ENCODE results near the gene ZNF236. TPM values are rescaled to one million over a fixed set of nuclear protein-coding genes. Genes with fewer than 3 reads are reported as not detected.

Gene ZNF236
- total RNA-seq, 1 experiment from 2014 or later: 14.9 TPM

DNA sequence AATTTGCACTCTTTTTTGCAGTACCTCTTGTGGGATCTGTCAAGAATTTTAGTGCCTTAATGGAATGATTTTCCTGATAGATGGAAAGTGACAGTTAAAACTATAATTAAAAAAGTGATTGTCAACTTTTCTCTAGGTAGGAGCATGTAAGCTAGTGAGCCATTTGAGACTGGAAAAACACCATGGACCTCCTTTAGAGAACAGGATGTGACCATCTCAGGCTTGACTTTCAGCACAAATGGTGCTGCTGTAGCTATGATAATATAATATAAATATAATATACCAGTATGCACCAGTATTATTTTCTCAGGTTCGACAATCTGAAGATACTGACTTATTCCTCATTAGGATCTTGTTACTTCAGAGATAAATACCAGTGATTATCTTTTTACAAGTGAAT, 27.8 kb downstream of the ZNF236 start:
- CTCF ChIA-PET: no interaction called here
- no TSS peak for BruUV-seq (replicated peaks)

DNA sequence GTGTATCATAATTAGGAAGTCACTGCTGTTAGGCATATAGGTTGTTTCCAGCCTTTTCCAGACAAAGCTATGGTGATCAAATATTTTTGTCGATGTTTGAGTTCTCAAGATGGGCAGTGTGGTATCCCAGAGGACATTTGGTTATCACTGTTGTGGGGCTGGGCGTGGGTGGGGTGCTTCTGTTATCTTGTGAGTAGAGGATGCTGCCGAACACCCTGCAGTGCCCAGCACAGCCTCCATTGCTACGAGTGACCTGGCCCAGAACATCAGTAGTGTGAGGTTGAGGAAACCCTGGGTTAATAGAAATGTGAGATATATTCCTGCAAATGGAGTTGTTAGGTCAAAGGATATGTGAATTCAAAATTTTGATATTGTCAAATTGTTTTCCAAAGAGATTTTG, 33.2 kb downstream of the ZNF236 start:
- BruUV-seq (replicated peaks): no TSS peak
- Histone ChIP-seq H3K36me3 (ENCODE audit: control insufficient read depth, insufficient read depth, low read length) (no peaks in the 10 kb centered on the region), H3K4me1 (no peaks in the 10 kb centered on the region), H3K4me3 (ENCODE audit: low read depth, low read length) (no peak overlapping the region), H3K27me3 (replicated peaks; ENCODE audit: control insufficient read depth, insufficient read depth, low read length) (no peaks in the 10 kb centered on the region), H3K9me3 (no peaks in the 10 kb centered on the region)
- no peak for DNase-seq
- Mint-ChIP-seq H3K27me3 (ENCODE audit: insufficient read depth, unreplicated experiment) (no peaks in the 10 kb centered on the region), H3K4me3 (ENCODE audit: unreplicated experiment) (no peak overlapping the region), H3K27ac (ENCODE audit: unreplicated experiment) (no peak overlapping the region), H3K4me1 (ENCODE audit: low read depth, unreplicated experiment) (no peaks in the 10 kb centered on the region), H3K36me3 (ENCODE audit: insufficient read depth, unreplicated experiment) (peaks cover 4% of the 10 kb centered on the region), H3K9me3 (ENCODE audit: unreplicated experiment) (no peaks in the 10 kb centered on the region)
- TF ChIP-seq, protein P1, sequence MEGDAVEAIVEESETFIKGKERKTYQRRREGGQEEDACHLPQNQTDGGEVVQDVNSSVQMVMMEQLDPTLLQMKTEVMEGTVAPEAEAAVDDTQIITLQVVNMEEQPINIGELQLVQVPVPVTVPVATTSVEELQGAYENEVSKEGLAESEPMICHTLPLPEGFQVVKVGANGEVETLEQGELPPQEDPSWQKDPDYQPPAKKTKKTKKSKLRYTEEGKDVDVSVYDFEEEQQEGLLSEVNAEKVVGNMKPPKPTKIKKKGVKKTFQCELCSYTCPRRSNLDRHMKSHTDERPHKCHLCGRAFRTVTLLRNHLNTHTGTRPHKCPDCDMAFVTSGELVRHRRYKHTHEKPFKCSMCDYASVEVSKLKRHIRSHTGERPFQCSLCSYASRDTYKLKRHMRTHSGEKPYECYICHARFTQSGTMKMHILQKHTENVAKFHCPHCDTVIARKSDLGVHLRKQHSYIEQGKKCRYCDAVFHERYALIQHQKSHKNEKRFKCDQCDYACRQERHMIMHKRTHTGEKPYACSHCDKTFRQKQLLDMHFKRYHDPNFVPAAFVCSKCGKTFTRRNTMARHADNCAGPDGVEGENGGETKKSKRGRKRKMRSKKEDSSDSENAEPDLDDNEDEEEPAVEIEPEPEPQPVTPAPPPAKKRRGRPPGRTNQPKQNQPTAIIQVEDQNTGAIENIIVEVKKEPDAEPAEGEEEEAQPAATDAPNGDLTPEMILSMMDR (IDR thresholded peaks at IDR 0.05; ENCODE audit: insufficient read depth in 1 of 2, low read depth in 1 of 2, low read length in 1 of 2, severe bottlenecking in 1 of 2, unreplicated experiment in 1 of 2): no peak
- ChIA-PET POLR2A (no interaction called here), CTCF (no interaction called here)
- intact Hi-C loops (cut with micrococcal nuclease; ENCODE audit: unreplicated experiment): no loop called here

More for the DNA sequence above, 27.8 kb downstream of the ZNF236 start:
- POLR2A ChIA-PET: no interaction called here
- intact Hi-C loops (cut with micrococcal nuclease; ENCODE audit: unreplicated experiment): no loop called here
- no peak overlapping the region for H3K4me3 Mint-ChIP-seq (ENCODE audit: unreplicated experiment)
- no peaks in the 10 kb centered on the region for H3K36me3 Mint-ChIP-seq (ENCODE audit: insufficient read depth, unreplicated experiment)
- H3K27me3 Mint-ChIP-seq (ENCODE audit: insufficient read depth, unreplicated experiment): no peaks in the 10 kb centered on the region
- H3K27ac Mint-ChIP-seq (ENCODE audit: unreplicated experiment): no peak overlapping the region
- no peaks in the 10 kb centered on the region for H3K9me3 Mint-ChIP-seq (ENCODE audit: unreplicated experiment)
- Histone ChIP-seq H3K27me3 (replicated peaks; ENCODE audit: control insufficient read depth, insufficient read depth, low read length) (no peaks in the 10 kb centered on the region), H3K4me1 (no peaks in the 10 kb centered on the region), H3K4me3 (ENCODE audit: low read depth, low read length) (no peak overlapping the region), H3K36me3 (ENCODE audit: control insufficient read depth, insufficient read depth, low read length) (no peaks in the 10 kb centered on the region), H3K9me3 (no peaks in the 10 kb centered on the region)
- H3K4me1 Mint-ChIP-seq (ENCODE audit: low read depth, unreplicated experiment): no peaks in the 10 kb centered on the region
- no peak for DNase-seq
- TF ChIP-seq, protein P1 (IDR thresholded peaks at IDR 0.05; ENCODE audit: insufficient read depth in 1 of 2, low read depth in 1 of 2, low read length in 1 of 2, severe bottlenecking in 1 of 2, unreplicated experiment in 1 of 2): no peak

DNA sequence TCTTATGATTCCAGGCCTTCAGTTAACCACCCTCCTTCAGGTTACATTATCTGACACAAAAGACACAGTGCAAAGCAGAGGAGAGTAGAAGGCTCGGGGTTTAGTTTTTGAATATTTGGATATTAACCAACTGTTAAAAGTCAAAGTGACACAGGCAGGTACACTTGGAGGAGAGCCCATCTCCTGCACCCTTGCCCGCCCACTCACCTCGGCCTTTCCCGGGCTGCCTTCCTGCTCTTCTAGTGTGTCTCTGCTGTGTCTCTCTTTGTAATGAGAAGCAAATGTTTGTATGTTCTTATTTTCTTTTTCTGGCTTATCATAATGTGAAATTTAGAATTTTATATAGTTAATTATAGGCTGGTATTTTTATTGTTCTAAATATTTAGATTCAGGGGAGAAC, 35.1 kb downstream of the ZNF236 start:
- POLR2A ChIA-PET: no interaction called here
- H3K4me1 ChIP-seq: no peaks in the 10 kb centered on the region
- CTCF ChIA-PET: no interaction called here
- TF ChIP-seq, protein P1 (IDR thresholded peaks at IDR 0.05; ENCODE audit: insufficient read depth in 1 of 2, low read depth in 1 of 2, low read length in 1 of 2, severe bottlenecking in 1 of 2, unreplicated experiment in 1 of 2): no peak
- Mint-ChIP-seq H3K4me3 (ENCODE audit: unreplicated experiment) (no peak overlapping the region), H3K27ac (ENCODE audit: unreplicated experiment) (no peak overlapping the region), H3K4me1 (ENCODE audit: low read depth, unreplicated experiment) (no peaks in the 10 kb centered on the region), H3K9me3 (ENCODE audit: unreplicated experiment) (no peaks in the 10 kb centered on the region), H3K27me3 (ENCODE audit: insufficient read depth, unreplicated experiment) (no peaks in the 10 kb centered on the region), H3K36me3 (ENCODE audit: insufficient read depth, unreplicated experiment) (peaks cover 7% of the 10 kb centered on the region)
- no peak for DNase-seq
- no peak overlapping the region for H3K4me3 ChIP-seq (ENCODE audit: low read depth, low read length)
- H3K36me3 ChIP-seq (ENCODE audit: control insufficient read depth, insufficient read depth, low read length): no peaks in the 10 kb centered on the region
- intact Hi-C loops (cut with micrococcal nuclease; ENCODE audit: unreplicated experiment): no loop called here
- no peaks in the 10 kb centered on the region for H3K27me3 ChIP-seq (replicated peaks; ENCODE audit: control insufficient read depth, insufficient read depth, low read length)
- BruUV-seq (replicated peaks): no TSS peak
- H3K9me3 ChIP-seq: no peaks in the 10 kb centered on the region
